IPS-15b (cell line): ENCODE results near the gene EXOC3L4.

Experiments used
- H3K27me3 ChIP-seq: one replicate; pipeline ENCODE4 v1.6.1; 2013; ENCODE audit warnings: low read length; ENCODE audit not compliant: control insufficient read depth, insufficient read depth
- H3K36me3 ChIP-seq: one replicate; pipeline ENCODE4 v1.6.1; 2013; ENCODE audit warnings: low read length; ENCODE audit not compliant: control insufficient read depth, insufficient read depth
- H3K4me1 ChIP-seq: one replicate; pipeline ENCODE4 v1.6.1; 2013; ENCODE audit warnings: mild to moderate bottlenecking, low read length; ENCODE audit not compliant: control insufficient read depth, insufficient read depth
- H3K4me3 ChIP-seq: one replicate; pipeline ENCODE4 v1.5.1; 2013; ENCODE audit warnings: low read depth, low read length
- H3K9ac ChIP-seq: one replicate; pipeline ENCODE4 v1.6.1; 2013; ENCODE audit warnings: low read depth, mild to moderate bottlenecking, low read length
- H3K9me3 ChIP-seq: one replicate; pipeline ENCODE4 v1.6.1; 2013; ENCODE audit warnings: mild to moderate bottlenecking, low read length; ENCODE audit not compliant: control insufficient read depth, insufficient read depth

Gene EXOC3L4

GRCh38 chr14:103122585-103122946 is 28.0 kb downstream of the EXOC3L4 start:
- Histone ChIP-seq H3K27me3 (peaks cover 20% of the 10 kb centered on the region), H3K4me3 (peak overlapping the region; percentile 46), H3K36me3 (no peaks in the 10 kb centered on the region), H3K4me1 (peaks cover 3% of the 10 kb centered on the region), H3K9me3 (no peaks in the 10 kb centered on the region), H3K9ac (peak overlapping the region; percentile 60)

DNA sequence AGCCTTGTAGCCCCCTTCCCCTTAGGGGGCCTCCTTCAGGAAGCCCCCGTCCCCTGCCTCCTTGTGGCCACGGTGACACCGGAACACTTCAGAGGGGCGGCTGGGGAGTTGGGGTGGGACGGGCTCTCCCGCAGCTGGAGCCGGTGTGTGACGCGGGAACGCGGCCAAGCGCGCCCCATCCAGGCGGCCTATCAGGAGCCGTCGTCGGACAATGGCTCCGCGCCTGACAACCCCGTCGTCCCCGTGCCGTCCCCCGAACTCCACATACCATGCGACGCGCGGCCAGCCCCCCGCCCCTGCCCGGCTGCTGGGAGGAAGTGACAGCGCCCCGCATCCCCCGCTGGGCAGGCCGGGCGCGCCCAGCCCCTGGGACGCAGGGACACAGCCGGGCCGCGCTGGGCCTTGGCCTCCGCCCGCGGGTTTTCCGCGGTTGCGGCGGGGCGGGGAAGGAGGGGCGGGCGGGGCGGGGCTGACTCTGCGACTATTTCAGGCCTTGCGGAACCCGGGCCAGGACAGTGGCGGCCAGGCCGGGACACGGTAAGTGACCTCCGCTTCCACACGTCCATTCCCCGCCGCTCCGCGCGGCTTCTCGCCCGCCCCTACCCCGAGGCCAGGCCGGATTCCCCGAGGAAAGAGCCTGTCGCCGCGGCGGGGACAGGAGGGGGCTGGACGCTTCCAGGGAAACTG is 28.6 kb downstream of the EXOC3L4 start, which contains the start of gene TNFAIP2:
Gene TNFAIP2 (plus strand): TSS at position 515 of the 687 bp plus-strand sequence. CDS start 2,997 bp downstream, outside the sequence.
- H3K4me1 ChIP-seq = peaks cover 3% of the 10 kb centered on the region
- peaks cover 21% of the 10 kb centered on the region for H3K27me3 ChIP-seq
- peak within 1 kb of the TSS; percentile 60 for H3K9ac ChIP-seq
- H3K4me3 ChIP-seq = peak within 1 kb of the TSS; percentile 46
- no peaks in the 10 kb centered on the region for H3K36me3 ChIP-seq
- H3K9me3 ChIP-seq = no peaks in the 10 kb centered on the region

DNA sequence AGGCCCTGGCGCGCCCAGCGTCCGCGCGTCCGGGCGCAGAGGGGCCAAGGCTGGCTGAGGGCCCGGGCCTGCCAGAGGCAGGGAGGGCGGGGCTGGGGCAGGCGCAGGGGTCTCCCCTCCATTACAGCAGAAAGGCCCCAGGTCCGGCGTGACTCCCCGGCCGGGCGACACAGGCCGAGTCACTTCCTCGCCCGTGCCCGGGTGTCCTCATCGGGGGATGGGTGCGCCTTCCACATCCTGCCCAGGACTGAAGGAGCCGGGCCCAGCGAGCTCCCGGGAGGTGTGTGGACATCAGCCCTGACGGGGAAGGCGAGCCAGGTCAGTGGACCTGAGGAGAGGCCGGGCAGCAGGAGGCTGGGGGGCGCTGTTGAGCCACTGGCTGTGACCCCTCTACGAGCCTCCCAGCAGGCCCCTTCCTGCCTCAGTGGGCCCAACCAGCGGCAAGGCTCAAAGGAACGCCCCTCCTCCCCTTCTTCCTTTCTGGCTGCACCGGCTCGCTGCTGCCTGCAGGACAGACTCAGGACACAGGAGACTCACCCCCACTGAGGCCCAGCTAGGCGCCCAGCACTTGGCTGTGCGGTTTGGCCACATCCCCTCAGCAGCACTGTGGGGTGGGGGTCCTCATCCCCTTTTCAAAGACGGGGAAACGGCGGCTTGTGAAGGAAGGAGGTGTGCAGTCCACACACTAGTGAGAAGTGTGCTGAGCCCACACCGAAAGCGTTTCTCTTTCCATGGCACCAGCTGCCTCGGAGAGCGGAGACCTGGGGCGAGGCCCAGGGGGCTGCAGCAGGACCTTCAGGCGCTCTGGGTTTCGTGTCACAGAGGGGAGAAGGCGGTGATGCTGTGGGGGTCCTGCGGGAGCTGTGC is 29.3 kb downstream of the EXOC3L4 start:
- peaks cover 3% of the 10 kb centered on the region for H3K4me1 ChIP-seq
- H3K9ac ChIP-seq = no peak overlapping the region
- peaks cover 21% of the 10 kb centered on the region for H3K27me3 ChIP-seq
- no peaks in the 10 kb centered on the region for H3K36me3 ChIP-seq
- no peaks in the 10 kb centered on the region for H3K9me3 ChIP-seq
- peak overlapping the region; percentile 46 for H3K4me3 ChIP-seq

- Histone ChIP-seq H3K9ac (no peak overlapping the region), H3K27me3 (peaks cover 21% of the 10 kb centered on the region), H3K36me3 (no peaks in the 10 kb centered on the region), H3K4me1 (peaks cover 3% of the 10 kb centered on the region), H3K9me3 (no peaks in the 10 kb centered on the region), H3K4me3 (no peak overlapping the region)
Observed at GRCh38 chr14:103124501-103125001, 30.0 kb downstream of the EXOC3L4 start.

DNA sequence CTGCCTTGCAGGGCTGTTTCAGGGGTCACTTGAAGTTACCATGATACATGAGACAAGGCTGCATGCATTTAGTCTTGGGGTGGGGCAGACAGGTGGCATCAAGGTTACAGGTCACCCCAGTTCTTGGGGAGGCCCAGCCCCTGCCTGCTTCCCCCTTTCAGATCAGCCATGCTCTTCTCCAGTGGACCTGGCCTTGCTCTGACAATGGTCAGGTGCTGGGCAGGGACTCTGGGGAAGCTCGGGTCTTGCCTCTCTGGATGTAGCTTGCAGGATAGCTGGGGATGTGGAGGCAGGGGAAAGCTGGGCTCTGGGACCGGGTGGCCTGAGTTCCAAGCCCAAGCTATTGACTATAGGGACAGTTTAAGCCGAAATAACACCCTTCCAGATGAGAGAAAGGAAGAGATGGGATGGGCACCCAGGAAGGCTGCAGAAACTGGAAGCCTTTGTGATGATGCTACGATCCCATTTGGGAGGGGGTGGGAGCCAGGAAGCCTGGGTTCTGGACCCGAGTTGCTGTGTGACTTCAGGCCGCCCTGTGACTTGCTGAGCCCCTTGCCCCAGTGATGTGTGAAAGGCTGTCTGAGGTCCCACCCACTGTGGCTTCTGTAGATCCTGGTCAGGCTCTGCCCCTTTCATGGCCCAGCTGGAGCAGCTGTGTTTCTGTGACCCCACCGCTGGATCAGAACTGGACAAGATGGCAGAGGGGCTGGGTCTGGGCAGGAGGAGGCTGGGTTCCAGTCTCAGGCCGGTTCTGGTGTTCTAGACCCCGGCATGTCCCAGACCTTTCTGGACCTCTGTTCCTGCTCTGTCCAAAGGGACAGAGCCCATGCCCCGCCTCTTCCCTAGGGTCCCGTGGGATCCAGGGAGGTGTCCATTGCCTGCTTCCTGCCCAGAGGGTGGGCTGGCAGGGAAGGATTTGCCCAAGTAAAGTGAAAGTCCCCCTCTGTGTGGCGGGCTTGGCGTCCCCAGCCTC is 30.9 kb downstream of the EXOC3L4 start:
- Histone ChIP-seq H3K4me3 (no peak overlapping the region), H3K9me3 (no peaks in the 10 kb centered on the region), H3K4me1 (peaks cover 3% of the 10 kb centered on the region), H3K9ac (no peak overlapping the region), H3K27me3 (peaks cover 21% of the 10 kb centered on the region), H3K36me3 (no peaks in the 10 kb centered on the region)

DNA sequence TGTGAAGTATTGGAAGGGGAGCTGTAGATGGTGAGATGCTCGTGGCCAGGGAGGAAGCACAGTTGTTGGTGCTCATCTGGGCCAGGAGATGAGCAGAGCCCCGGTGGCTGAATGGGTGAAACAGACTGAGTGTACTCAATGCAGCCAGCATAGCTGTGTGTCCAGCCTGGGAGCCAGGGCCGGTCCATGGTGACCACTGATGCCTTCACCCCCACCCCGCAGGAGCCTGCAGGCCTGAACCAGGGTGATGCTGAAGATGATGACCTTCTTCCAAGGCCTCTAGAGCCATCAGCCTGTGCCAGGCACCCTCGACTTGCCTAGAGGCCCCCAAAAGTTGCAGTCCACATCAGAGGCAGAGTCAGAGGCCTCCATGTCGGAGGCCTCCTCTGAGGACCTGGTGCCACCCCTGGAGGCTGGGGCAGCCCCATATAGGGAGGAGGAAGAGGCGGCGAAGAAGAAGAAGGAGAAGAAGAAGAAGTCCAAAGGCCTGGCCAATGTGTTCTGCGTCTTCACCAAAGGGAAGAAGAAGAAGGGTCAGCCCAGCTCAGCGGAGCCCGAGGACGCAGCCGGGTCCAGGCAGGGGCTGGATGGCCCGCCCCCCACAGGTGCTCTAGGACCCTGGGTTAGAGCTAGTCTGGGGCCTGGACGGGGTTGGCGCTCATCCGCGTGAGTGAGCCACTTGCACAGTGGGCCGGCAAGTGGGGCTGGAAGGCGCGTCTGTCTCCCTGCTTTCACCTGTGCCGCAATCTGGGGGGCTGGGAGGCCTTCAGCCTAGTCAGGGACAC is 31.8 kb downstream of the EXOC3L4 start:
- Histone ChIP-seq H3K9ac (peak overlapping the region; percentile 60), H3K4me1 (peaks cover 3% of the 10 kb centered on the region), H3K27me3 (peaks cover 19% of the 10 kb centered on the region), H3K36me3 (no peaks in the 10 kb centered on the region), H3K9me3 (no peaks in the 10 kb centered on the region), H3K4me3 (no peak overlapping the region)

DNA sequence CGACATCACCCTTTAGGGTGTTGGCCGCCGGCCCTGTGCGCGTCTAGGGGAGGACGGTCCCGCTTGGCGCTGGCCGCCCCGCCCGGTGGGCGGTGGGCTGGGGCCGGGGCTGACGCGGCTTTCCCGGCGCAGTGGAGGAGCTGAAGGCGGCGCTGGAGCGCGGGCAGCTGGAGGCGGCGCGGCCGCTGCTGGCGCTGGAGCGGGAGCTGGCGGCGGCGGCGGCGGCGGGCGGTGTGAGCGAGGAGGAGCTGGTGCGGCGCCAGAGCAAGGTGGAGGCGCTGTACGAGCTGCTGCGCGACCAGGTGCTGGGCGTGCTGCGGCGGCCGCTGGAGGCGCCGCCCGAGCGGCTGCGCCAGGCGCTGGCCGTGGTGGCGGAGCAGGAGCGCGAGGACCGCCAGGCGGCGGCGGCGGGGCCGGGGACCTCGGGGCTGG is 32.4 kb downstream of the EXOC3L4 start:
- Histone ChIP-seq H3K4me1 (peaks cover 3% of the 10 kb centered on the region), H3K4me3 (no peak overlapping the region), H3K9ac (peak overlapping the region; percentile 60), H3K27me3 (peaks cover 19% of the 10 kb centered on the region), H3K9me3 (no peaks in the 10 kb centered on the region), H3K36me3 (no peaks in the 10 kb centered on the region)

- Histone ChIP-seq H3K4me1 (peaks cover 3% of the 10 kb centered on the region), H3K9ac (no peak overlapping the region), H3K36me3 (peaks cover under 1% of the 10 kb centered on the region), H3K9me3 (no peaks in the 10 kb centered on the region), H3K4me3 (no peak overlapping the region), H3K27me3 (peaks cover 19% of the 10 kb centered on the region)
Observed at GRCh38 chr14:103127356-103127755, 32.8 kb downstream of the EXOC3L4 start.

- H3K9me3 ChIP-seq = no peaks in the 10 kb centered on the region
- no peak overlapping the region for H3K4me3 ChIP-seq
- H3K36me3 ChIP-seq = peaks cover 7% of the 10 kb centered on the region
- H3K4me1 ChIP-seq = no peaks in the 10 kb centered on the region
- peaks cover 19% of the 10 kb centered on the region for H3K27me3 ChIP-seq
- no peak overlapping the region for H3K9ac ChIP-seq
Observed at GRCh38 chr14:103127861-103128598, 33.5 kb downstream of the EXOC3L4 start.

DNA sequence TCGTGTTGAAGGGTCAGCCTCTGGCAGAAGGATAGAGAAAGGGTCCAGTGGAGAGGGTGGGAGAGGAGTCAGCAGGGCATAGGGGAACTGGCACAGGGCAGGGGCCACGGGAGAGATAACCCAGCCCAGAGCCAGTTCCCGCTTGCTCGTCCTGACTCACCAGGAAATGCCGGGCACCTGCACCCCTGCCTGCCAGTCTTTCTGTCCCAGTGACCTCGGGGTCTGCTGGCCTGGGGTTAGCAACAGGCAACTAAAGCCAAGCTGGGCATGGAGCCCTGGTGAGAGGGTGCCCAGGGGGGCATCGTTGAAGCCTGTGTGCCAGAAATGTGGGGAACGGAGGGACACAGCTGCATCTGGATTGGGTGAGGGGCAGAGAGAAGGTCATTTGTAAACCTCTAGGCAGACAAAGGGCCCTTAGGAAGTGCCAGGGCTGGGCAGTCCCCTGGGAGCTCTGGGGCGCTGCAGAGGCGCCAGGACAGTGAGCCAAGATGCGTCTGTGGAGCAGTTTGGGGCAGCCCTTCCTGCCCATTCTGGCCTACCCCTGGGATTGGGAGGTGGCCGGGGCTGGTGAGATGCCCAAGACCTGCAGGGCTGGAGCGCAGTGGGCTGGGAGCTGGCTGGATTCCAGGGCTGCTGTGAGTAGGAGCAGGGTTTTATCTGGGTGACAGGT is 34.2 kb downstream of the EXOC3L4 start:
- Histone ChIP-seq H3K4me3 (no peak overlapping the region), H3K4me1 (no peaks in the 10 kb centered on the region), H3K27me3 (peaks cover 19% of the 10 kb centered on the region), H3K9me3 (no peaks in the 10 kb centered on the region), H3K9ac (no peak overlapping the region), H3K36me3 (peaks cover 11% of the 10 kb centered on the region)
